ENCODE data around the gene CAPN5. TPM values are rescaled to one million over a fixed set of nuclear protein-coding genes. Genes with fewer than 3 reads are reported as not detected.
"Not testable (repeated sequence)": the region's sequence is repeated elsewhere in the genome, so short reads cannot be mapped to it uniquely, and the experiment has no call there.

The CAPN5 gene
- total RNA-seq, result under 1 TPM; 0.43 to 0.65 TPM

DNA sequence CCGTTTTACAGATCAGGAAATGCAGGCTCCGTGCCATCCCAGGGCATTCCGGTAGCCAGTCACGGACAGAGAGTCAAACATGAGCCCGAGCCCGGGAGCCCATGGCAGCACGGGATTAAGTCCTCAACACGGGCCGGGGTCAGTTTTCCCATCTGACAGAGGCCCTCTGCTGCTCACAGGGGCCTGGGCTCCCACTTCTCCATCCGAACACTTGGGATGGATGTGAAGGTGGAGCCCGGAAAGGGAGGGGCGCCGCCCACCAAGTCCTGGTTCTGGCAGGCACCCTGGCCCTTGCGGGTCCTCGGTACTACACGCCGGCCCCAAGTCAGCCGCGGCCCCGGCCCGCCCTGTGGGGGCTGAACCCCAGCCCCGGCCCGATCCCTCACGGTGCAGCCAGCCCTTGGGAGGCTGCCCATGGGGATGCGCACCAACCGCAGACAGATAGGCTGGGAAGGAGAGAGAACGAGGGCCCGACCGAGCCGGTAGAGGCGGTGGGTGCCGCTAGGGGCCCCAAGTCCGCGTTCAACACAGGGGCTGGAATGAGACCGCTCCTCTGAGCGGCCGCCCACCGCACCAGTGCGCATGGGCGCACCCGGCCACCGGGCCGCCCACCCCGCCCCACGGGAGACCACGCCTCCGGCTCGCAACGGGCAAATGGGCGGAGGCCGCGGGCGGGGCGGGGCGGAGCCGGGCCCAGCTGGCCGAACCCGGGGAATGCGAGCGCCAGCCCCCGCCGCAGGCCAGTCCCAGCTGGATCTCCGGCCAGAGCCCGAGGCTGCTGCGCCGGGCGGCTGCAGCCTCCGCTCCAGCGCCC, at the start of gene CAPN5:
Gene CAPN5, plus strand, starts transcription at position 743 of the 814 bp plus-strand sequence. CDS start 17,916 bp downstream, outside the sequence.
- POLR2A ChIA-PET, result interaction anchor here (1.5 kb wide), 1 partner anchor 16 kb away, joined by 3 read pairs; no protein-coding TSS in a partner anchor
- CTCF ChIA-PET, result interaction anchor here (1.0 to 1.4 kb wide), 4 partner anchors 16 to 25 kb away, joined by 3 to 6 read pairs (median 5); no protein-coding TSS in a partner anchor
- Mint-ChIP-seq H3K9me3 (peaks cover 2% of the 10 kb centered on the region), H3K27ac (no peak within 1 kb of the TSS), H3K36me3 (ENCODE audit: low read depth) (no peaks in the 10 kb centered on the region), H3K27me3 (peaks cover 32% of the 10 kb centered on the region), H3K4me1 (peaks cover 4% of the 10 kb centered on the region), H3K4me3 (peak within 1 kb of the TSS; percentile 67)
- DNase-seq, result peak; percentile 81

DNA sequence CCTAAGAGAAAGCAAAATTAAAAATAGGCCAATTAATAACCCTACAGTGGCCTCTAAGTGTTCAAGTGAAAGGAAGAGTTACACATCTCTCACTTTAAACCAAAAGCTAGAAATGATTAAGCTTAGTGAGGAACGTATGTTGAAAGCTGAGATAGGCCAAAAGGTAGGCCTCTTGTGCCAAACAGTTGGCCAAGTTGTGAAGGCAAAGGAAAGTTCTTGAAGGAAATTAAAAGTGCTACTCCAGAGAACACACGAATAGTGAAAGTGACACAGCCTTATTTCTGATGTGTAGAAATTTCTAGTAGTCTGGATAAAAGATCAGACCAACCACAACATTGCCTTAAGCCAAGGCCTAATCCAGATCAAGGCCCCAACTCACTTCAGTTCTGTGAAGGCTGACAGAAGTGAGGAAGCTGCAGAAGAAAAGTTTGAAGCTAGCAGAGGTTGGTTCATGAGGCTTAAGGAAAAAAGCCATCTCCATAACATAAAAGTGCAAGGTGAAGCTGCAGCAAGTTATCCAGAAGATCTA, 48.3 kb upstream of the CAPN5 start:
- H3K36me3 Mint-ChIP-seq (ENCODE audit: low read depth); H3K4me1 Mint-ChIP-seq; H3K27me3 Mint-ChIP-seq; H3K9me3 Mint-ChIP-seq; DNase-seq; H3K4me3 Mint-ChIP-seq; POLR2A ChIA-PET; H3K27ac Mint-ChIP-seq: not testable (repeated sequence)
- CTCF ChIA-PET, result interaction anchor here (0.6 to 1.7 kb wide), 4 partner anchors 12 to 99 kb away, joined by 3 to 5 read pairs (median 4); no protein-coding TSS in a partner anchor

DNA sequence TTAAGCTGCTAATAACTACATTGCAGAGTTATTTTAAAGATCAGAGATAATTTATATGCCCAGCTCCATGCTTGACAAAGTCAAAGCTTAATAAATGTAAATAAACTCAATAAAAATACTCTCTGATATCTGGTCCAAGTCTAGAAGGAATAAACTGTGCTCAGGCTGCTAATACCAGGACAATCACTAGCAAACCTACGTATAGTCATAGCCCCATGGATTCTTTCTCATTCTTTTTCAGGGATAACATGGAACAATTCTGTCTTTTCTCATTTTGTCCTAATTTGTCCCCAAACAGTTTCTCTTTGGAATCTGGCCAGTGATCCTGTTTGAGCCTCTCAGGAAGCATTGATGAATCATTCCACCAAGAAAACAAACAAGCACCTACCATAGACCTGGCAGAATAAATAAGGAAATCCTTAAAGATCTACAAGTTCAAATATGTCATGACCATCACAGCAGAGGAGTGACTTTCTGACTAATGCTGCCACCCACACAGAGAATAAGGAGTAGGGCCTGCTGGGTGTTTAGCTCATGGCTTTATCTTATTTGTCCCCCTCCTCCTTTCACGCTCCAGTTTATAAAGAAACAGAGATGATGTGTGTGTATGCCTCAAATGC, 46.7 kb upstream of the CAPN5 start:
- Mint-ChIP-seq H3K4me1 (peaks cover 4% of the 10 kb centered on the region), H3K27ac (no peak overlapping the region), H3K27me3 (no peaks in the 10 kb centered on the region), H3K9me3 (no peaks in the 10 kb centered on the region), H3K4me3 (no peak overlapping the region), H3K36me3 (ENCODE audit: low read depth) (peaks cover 7% of the 10 kb centered on the region)
- no peak for DNase-seq
- POLR2A ChIA-PET, result interaction anchor here (0.7 kb wide), 1 partner anchor 12 kb away, joined by 3 read pairs; no protein-coding TSS in a partner anchor
- CTCF ChIA-PET, result interaction anchor here (1.7 kb wide), 1 partner anchor 101 kb away, joined by 4 read pairs; no protein-coding TSS in a partner anchor

DNA sequence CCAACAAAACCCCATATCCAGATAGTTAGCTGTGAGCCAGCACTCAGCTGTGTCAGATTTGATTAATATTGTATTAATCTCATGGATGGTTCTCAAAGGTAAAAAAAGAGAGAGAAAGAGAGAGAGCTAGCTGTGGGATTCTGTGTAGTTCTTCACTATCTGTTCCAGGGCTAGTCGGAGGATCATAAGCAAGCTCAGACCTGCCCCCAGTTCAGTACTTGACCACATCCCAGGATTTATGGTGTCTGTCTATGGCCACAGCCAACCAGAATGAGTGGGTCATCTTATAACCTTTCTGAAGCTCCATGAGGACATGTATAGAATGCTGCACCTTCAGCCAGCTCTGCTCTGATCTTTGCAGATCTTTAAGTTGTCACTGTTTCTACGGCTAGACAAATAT, 46.0 kb upstream of the CAPN5 start:
- CTCF ChIA-PET, result no interaction called here
- Mint-ChIP-seq H3K36me3 (ENCODE audit: low read depth) (peaks cover 7% of the 10 kb centered on the region), H3K27ac (no peak overlapping the region), H3K9me3 (no peaks in the 10 kb centered on the region), H3K27me3 (no peaks in the 10 kb centered on the region), H3K4me3 (no peak overlapping the region), H3K4me1 (peaks cover 4% of the 10 kb centered on the region)
- DNase-seq, result no peak
- POLR2A ChIA-PET, result no interaction called here

DNA sequence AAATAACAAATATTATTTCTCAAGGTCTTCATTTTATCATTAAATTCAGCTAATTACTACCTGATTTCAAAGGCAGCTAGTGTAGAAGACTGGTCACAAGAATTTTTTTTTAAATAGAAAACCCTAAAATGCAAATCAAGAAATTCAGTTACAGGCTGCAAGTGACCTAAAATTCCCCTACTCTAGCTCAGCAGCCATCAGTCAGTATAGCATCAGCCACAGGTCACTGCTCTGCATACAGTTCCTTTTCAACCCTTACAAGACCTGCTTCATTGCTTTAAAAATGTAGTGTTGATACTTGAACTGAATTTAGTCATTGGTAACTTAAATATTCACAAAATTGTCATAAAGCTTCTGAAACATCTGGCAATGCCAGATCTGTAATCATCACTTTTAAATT, 42.0 kb upstream of the CAPN5 start:
- Mint-ChIP-seq H3K27me3 (peaks cover 4% of the 10 kb centered on the region), H3K4me1 (no peaks in the 10 kb centered on the region), H3K4me3 (no peak overlapping the region), H3K9me3 (no peaks in the 10 kb centered on the region), H3K36me3 (ENCODE audit: low read depth) (no peaks in the 10 kb centered on the region), H3K27ac (no peak overlapping the region)
- DNase-seq, result no peak
- POLR2A ChIA-PET, result no interaction called here
- CTCF ChIA-PET, result interaction anchor here (1.3 to 2.1 kb wide), 2 partner anchors 105 to 106 kb away, joined by 3 to 5 read pairs; no protein-coding TSS in a partner anchor

DNA sequence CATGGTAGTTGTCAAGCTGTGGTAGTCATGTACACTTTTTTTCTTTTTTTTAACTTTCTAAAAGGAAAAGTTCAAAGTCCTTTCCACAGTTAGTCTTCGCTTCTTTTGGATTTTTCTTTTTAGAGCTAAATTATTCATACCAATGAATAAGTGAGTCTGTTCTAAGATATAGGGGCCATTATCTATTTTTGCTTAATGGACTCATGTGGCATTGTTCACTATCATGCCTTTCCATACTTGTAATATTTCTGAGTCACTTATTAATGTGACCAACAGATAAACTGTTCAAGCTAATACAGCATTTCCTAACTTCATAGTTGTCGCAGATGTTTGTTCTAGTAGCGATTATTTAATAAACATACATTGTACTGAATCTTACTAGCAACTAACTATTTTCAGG, 40.5 kb upstream of the CAPN5 start:
- Mint-ChIP-seq H3K4me3 (no peak overlapping the region), H3K27me3 (peaks cover 11% of the 10 kb centered on the region), H3K4me1 (no peaks in the 10 kb centered on the region), H3K9me3 (no peaks in the 10 kb centered on the region), H3K36me3 (ENCODE audit: low read depth) (no peaks in the 10 kb centered on the region), H3K27ac (no peak overlapping the region)
- DNase-seq, result no peak
- ChIA-PET CTCF (interaction anchor here (1.5 kb wide), 1 partner anchor 21 kb away, joined by 4 read pairs; no protein-coding TSS in a partner anchor), POLR2A (no interaction called here)

DNA sequence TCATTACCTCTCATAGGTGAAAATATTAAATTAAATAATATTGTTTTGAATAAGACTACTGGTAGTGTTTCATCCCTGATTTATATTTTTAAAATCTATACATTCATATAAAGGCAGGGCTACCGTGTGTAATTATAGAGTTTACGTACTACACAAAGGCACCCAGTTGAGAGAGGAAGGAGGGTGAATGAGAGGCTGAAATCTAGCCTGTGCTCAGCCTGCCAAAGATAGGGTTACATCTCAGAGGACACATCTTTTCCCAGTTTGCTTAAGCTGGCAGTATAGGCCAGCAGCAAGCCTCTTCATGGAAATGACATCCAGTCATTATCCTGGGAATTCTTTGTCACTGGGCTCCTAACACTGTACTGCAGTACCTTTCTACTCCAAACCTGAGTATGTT, 40.0 kb upstream of the CAPN5 start:
- H3K27me3 Mint-ChIP-seq, result peaks cover 14% of the 10 kb centered on the region
- no peak overlapping the region for H3K4me3 Mint-ChIP-seq
- H3K4me1 Mint-ChIP-seq, result no peaks in the 10 kb centered on the region
- POLR2A ChIA-PET, result interaction anchor here (0.9 kb wide), 1 partner anchor 9 kb away, joined by 4 read pairs; no protein-coding TSS in a partner anchor
- no peak overlapping the region for H3K27ac Mint-ChIP-seq
- DNase-seq, result no peak
- CTCF ChIA-PET, result interaction anchor here (1.5 kb wide), 1 partner anchor 21 kb away, joined by 4 read pairs; no protein-coding TSS in a partner anchor
- no peaks in the 10 kb centered on the region for H3K9me3 Mint-ChIP-seq
- H3K36me3 Mint-ChIP-seq (ENCODE audit: low read depth), result no peaks in the 10 kb centered on the region

DNA sequence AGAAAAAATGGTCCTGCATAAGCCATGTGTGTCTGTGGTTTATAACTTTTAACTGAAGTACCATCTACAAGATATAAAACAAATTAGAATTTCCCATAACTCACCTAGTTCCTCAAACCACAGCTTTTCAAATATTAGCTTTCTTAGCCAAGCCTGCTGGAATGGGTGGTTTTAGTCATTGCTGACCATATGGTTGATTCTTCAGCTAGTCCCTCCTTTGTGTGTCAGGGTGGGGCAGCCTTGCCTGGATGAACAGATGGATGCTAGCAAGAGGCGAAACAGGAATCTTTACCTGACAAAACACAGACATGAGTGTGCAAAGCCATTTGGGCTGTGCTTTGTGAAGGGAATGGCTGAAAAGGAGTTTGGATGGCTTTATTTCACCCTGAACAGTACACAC, 39.5 kb upstream of the CAPN5 start:
- H3K4me3 Mint-ChIP-seq, result no peak overlapping the region
- DNase-seq, result no peak
- ChIA-PET CTCF (interaction anchor here (0.6 to 1.5 kb wide), 2 partner anchors 20 to 1883 kb away, joined by 3 to 4 read pairs; no protein-coding TSS in a partner anchor), POLR2A (interaction anchor here (0.9 kb wide), 1 partner anchor 8 kb away, joined by 4 read pairs; no protein-coding TSS in a partner anchor)
- H3K27ac Mint-ChIP-seq, result no peak overlapping the region
- H3K27me3 Mint-ChIP-seq, result peaks cover 14% of the 10 kb centered on the region
- H3K36me3 Mint-ChIP-seq (ENCODE audit: low read depth), result no peaks in the 10 kb centered on the region
- H3K9me3 Mint-ChIP-seq, result no peaks in the 10 kb centered on the region
- H3K4me1 Mint-ChIP-seq, result no peaks in the 10 kb centered on the region

DNA sequence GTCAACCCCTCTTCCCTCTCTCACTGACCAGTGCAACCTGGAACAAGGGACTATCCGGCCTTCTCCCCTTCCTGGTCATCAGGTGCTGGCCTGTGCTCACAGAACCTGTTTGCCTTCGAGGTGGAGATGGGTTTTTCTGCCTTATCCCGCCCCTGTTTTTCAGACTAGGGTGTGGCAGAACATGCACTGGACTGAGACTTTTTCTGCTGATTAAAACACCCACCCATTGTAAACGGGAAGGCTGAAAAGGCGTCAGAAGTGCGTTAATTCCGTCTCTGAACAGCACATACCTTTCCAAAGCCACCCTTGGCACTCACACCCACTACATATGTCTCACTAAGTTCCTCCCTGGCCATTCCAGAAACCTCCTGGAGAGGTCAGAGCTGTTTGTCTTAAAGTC, 36.9 kb upstream of the CAPN5 start:
- no peak overlapping the region for H3K27ac Mint-ChIP-seq
- no peaks in the 10 kb centered on the region for H3K4me1 Mint-ChIP-seq
- H3K4me3 Mint-ChIP-seq, result no peak overlapping the region
- H3K27me3 Mint-ChIP-seq, result peaks cover 17% of the 10 kb centered on the region
- CTCF ChIA-PET, result no interaction called here
- no peak for DNase-seq
- POLR2A ChIA-PET, result no interaction called here
- H3K36me3 Mint-ChIP-seq (ENCODE audit: low read depth), result no peaks in the 10 kb centered on the region
- no peaks in the 10 kb centered on the region for H3K9me3 Mint-ChIP-seq

DNA sequence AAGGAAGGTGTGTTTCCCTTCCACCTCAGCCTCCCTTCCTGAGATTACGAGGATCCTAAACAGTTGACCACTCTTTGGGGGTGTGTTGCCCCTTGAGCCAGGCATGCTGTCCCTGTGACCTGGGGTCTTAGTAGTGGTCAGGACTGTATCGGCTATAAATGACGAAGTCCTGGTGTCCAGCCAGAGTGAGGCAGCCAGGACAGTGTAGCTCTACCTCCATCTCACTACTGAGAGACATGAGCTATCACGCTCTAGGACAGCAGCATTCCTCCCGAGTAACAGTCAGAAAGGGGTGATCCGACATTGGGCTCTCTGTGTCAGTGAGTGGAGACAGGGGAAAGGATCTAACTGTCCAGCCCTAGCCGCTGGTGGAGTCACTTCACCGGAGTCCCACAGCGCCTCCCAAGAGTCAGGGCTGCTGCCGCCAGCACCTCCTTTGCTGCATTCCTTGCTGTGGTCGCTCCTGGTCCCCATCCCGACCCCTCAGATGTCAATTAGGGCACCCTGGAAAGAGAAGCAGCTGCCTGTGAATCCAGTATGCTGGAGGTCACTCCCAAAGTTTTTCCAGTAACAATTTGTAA, 35.8 kb upstream of the CAPN5 start:
- Mint-ChIP-seq H3K27ac (no peak overlapping the region), H3K27me3 (peaks cover 28% of the 10 kb centered on the region), H3K4me3 (no peak overlapping the region), H3K4me1 (no peaks in the 10 kb centered on the region), H3K36me3 (ENCODE audit: low read depth) (no peaks in the 10 kb centered on the region), H3K9me3 (no peaks in the 10 kb centered on the region)
- DNase-seq, result no peak
- CTCF ChIA-PET, result interaction anchor here (0.8 kb wide), 1 partner anchor 12 kb away, joined by 3 read pairs; no protein-coding TSS in a partner anchor
- POLR2A ChIA-PET, result no interaction called here

DNA sequence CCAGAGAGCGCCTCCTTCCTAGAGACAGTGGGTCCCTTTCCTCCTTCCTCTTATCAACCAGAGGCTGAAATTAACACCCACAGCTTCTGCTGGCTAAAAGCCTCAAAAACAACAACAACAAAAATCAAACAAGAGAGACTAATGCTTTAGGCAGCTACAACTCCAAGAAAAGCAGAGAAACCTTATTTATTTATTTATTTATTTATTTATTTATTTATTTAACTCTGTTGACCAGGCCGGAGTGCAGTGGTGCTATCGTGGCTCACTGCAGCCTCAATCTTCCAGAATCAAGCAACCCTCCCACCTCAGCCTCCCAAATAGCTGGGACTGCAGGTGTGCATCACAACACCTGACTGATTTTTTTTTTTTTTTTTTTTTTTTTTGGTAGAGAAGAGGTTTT, 35.2 kb upstream of the CAPN5 start:
- CTCF ChIA-PET, result interaction anchor here (0.6 to 1.1 kb wide), 3 partner anchors 59 to 678 kb away, joined by 3 to 4 read pairs (median 3); no protein-coding TSS in a partner anchor
- Mint-ChIP-seq H3K4me1 (no peaks in the 10 kb centered on the region), H3K36me3 (ENCODE audit: low read depth) (no peaks in the 10 kb centered on the region), H3K27ac (no peak overlapping the region), H3K9me3 (no peaks in the 10 kb centered on the region), H3K27me3 (peaks cover 33% of the 10 kb centered on the region), H3K4me3 (no peak overlapping the region)
- POLR2A ChIA-PET, result interaction anchor here (0.6 kb wide), 1 partner anchor 12 kb away, joined by 3 read pairs; no protein-coding TSS in a partner anchor
- DNase-seq, result no peak

DNA sequence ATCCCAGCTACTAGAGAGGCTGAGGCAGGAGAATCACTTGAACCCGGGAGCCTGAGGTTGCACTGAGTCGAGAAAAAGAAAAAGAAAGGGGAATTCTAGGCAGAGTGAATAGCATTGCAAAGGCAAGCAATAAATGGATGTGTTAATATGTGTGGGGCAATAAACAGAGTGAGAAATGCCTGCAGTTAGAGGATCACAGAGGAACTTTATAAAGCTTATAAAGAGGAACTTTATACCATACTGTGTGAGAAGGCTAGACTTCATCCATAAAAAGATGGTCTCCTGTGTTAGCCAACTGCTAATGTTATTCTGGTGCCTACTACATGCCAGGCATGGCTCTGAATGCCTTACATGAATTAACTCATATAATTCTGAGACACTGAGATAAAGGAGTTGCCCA, 31.7 kb upstream of the CAPN5 start:
- peaks cover 50% of the 10 kb centered on the region for H3K27me3 Mint-ChIP-seq
- H3K9me3 Mint-ChIP-seq, result no peaks in the 10 kb centered on the region
- H3K4me1 Mint-ChIP-seq, result peaks cover 8% of the 10 kb centered on the region
- no peaks in the 10 kb centered on the region for H3K36me3 Mint-ChIP-seq (ENCODE audit: low read depth)
- ChIA-PET CTCF (interaction anchor here (1.2 kb wide), 1 partner anchor 115 kb away, joined by 4 read pairs; no protein-coding TSS in a partner anchor), POLR2A (interaction anchor here (1.3 to 1.6 kb wide), 2 partner anchors 8 to 13 kb away, joined by 4 read pairs; no protein-coding TSS in a partner anchor)
- DNase-seq, result no peak
- no peak overlapping the region for H3K4me3 Mint-ChIP-seq
- H3K27ac Mint-ChIP-seq, result no peak overlapping the region

All from activated CD4-positive, alpha-beta memory T cell treated with anti-CD3 and anti-CD28 coated beads, Interleukin-2, amount 10 ng/mL, durations not matched to agents 7 days and 5 days (primary cell).